H1 (cell line): ENCODE data around the gene NSUN7.

Source experiments
- CEBPB ChIP-seq: IDR thresholded peaks from 2 replicates; pipeline ENCODE4 v1.6.1; 2012; ENCODE audit warnings: low read depth, low read length
- POLR2AphosphoS5 ChIP-seq: IDR thresholded peaks from 2 replicates; pipeline ENCODE4 v1.6.1; 2011; ENCODE audit warnings: low read depth, low read length
- RAD21 ChIP-seq, 2 experiments: IDR thresholded peaks in 1 of 2; conservative IDR thresholded peaks in 1 of 2; 2 replicates each; pipeline ENCODE4 v1.6.1; 2011; ENCODE audit warnings: low read depth in 2 of 2, low read length in 2 of 2, improper control_type of control experiment in 1 of 2, inconsistent platforms in 1 of 2, mild to moderate bottlenecking in 1 of 2, moderate library complexity in 1 of 2
- ZNF274 ChIP-seq: IDR thresholded peaks from 2 replicates; pipeline ENCODE4 v1.7.0; 2012; ENCODE audit warnings: low read length, borderline replicate concordance; ENCODE audit errors: extremely low read depth
- TF ChIP-seq, protein P1 (sequence below), 3 experiments: IDR thresholded peaks; 1 replicate in 2 of 3; 2 replicates in 1 of 3; pipeline versions ENCODE4 v1.5.1 to v1.6.1; 2011; ENCODE audit warnings: low read length in 3 of 3, mild to moderate bottlenecking in 3 of 3, inconsistent platforms in 2 of 3, low read depth in 1 of 3, moderate library complexity in 1 of 3; ENCODE audit not compliant: insufficient read depth in 1 of 3; ENCODE audit errors: control extremely low read depth in 1 of 3

DNA sequence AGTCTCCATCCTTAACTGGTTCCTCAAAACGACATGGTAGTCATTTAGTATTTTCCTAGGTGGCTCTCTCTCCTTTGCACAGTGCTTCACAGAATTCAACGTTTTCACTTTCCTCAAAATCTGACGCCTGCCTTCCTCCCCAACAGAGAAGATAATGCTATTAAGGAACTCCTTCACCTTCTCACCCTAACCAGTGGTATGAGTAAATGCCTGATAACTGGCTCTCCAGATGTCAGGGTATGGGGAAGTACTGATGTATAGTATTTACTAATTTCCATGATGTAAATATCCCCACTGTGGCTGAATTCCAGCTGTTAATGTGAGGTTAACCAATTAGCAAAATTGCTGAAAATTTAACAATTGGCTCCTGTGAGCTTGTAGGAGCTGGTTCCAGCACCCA lies 28.8 kb upstream of the NSUN7 start:
- TF ChIP-seq CEBPB (no peak), ZNF274 (no peak), RAD21 (IDR thresholded peaks at IDR 0.05 in 1 of 2, conservative IDR thresholded peaks at IDR 0.05 in 1 of 2; ENCODE audit: low read depth in 2 of 2, low read length in 2 of 2) (no peak), POLR2AphosphoS5 (no peak)
- TF ChIP-seq, protein P1, sequence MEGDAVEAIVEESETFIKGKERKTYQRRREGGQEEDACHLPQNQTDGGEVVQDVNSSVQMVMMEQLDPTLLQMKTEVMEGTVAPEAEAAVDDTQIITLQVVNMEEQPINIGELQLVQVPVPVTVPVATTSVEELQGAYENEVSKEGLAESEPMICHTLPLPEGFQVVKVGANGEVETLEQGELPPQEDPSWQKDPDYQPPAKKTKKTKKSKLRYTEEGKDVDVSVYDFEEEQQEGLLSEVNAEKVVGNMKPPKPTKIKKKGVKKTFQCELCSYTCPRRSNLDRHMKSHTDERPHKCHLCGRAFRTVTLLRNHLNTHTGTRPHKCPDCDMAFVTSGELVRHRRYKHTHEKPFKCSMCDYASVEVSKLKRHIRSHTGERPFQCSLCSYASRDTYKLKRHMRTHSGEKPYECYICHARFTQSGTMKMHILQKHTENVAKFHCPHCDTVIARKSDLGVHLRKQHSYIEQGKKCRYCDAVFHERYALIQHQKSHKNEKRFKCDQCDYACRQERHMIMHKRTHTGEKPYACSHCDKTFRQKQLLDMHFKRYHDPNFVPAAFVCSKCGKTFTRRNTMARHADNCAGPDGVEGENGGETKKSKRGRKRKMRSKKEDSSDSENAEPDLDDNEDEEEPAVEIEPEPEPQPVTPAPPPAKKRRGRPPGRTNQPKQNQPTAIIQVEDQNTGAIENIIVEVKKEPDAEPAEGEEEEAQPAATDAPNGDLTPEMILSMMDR (IDR thresholded peaks at IDR 0.05; ENCODE audit: control extremely low read depth in 1 of 3, insufficient read depth in 1 of 3, low read depth in 1 of 3, low read length in 3 of 3), result no peak
